ENCODE data around the gene AIG1. TPM values are rescaled to one million over a fixed set of nuclear protein-coding genes. Genes with fewer than 3 reads are reported as not detected.
"Not testable (repeated sequence)": the region's sequence is repeated elsewhere in the genome, so short reads cannot be mapped to it uniquely, and the experiment has no call there.

AIG1 gene
- total RNA-seq, 4 donors from 2014 or later: 18.1 to 47.3 (median 22.9) TPM

DNA sequence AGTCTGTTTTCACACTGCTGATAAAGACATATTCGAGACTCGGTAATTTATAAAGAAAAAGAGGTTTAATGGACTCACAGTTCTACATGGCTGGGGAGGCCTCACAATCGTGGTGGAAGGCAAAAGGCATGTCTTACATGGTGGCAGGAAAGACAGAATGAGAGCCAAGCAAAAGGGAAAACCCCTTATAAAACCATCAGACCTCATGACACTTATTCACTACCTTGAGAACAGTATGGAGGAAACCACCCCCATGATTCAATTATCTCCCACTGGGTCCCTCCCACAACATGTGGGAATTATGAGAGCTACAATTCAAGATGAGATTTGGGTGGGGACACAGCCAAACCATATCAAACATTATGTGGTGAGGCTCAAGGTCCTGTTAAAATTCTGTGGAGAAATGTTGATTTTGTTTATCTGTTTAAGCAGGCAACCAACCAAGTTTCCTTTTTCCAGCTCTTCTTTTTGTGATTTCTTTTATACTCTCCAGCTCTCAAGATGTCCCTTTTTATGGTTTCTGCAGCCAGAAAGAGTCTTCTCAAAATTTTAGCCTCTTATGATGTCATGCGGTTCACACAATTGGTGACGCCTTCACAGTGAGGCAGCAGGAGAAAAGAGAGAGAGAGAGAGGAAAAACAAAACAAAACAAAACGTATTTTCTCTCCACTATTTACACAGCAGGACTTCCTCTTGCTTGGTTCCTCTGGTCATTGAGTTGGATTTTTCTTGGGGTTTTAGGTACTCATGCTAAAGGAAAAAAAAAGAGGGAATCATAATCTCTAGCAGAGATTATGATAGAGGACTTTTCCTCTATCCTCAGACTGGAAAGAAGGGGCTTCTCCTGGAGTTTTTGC is 18.0 kb downstream of the AIG1 start:
- DNase-seq (ENCODE audit: low spot score) (no peak), ATAC-seq (ENCODE audit: low FRiP score) (no peak)
- TF ChIP-seq, protein P1, sequence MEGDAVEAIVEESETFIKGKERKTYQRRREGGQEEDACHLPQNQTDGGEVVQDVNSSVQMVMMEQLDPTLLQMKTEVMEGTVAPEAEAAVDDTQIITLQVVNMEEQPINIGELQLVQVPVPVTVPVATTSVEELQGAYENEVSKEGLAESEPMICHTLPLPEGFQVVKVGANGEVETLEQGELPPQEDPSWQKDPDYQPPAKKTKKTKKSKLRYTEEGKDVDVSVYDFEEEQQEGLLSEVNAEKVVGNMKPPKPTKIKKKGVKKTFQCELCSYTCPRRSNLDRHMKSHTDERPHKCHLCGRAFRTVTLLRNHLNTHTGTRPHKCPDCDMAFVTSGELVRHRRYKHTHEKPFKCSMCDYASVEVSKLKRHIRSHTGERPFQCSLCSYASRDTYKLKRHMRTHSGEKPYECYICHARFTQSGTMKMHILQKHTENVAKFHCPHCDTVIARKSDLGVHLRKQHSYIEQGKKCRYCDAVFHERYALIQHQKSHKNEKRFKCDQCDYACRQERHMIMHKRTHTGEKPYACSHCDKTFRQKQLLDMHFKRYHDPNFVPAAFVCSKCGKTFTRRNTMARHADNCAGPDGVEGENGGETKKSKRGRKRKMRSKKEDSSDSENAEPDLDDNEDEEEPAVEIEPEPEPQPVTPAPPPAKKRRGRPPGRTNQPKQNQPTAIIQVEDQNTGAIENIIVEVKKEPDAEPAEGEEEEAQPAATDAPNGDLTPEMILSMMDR (IDR thresholded peaks at IDR 0.05): no peak

DNA sequence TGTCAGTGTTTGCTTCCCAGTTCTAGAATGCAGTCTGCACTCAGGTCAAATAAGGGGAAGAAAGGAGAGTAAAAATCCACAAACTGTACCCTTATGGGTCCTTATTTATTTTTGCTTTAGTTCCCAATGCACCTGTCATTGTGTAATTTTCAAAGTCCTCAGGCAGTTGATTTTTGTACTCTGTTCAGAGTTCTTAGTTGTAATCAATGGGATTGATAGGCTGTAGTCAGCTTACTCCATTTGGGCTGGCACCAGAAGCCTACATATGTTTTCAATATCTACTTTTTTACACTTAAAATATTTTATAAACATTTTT is 18.6 kb downstream of the AIG1 start:
- no peak for ATAC-seq (ENCODE audit: low FRiP score)
- no peak for DNase-seq (ENCODE audit: low spot score)
- TF ChIP-seq, protein P1 (IDR thresholded peaks at IDR 0.05): no peak

DNA sequence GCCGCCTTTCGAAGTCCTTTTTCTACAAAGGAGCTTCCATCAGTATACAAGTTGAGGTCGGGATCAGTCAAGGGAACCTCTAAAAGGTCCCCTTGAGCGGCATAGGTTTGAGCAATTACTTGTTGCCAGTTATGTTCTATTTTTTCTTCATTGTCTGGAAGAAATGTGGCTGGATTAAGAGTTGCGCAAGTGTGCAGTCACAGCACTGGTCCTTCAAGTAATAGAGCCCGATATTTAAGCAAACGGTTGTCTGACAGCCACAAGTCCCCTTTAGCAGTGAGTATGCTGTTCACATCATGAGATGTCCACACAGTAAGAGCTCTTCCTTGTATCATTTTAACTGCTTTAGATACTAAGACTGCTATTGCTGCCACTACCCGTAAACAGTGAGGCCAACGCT is 21.6 kb downstream of the AIG1 start:
- ATAC-seq (ENCODE audit: low FRiP score); DNase-seq (ENCODE audit: low spot score): not testable (repeated sequence)

DNA sequence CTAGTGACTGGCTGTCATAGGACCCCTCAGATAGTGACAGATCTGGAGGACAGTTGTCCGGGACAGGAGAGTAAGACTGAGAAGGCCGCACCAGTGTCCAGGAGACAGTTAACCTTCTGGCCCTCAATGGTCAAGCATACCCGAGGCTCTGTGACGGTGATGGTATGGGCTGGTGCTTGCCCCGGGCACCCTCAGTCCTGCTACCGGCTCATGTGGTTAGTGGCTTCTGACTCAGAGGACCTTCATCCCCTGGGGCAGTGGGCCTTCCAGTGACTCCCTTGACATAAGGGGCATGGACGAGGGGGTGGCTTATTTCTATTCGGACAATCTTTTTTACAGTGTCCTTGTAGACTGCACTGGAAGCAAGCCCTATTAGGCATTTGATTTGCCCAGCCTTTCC is 23.3 kb downstream of the AIG1 start:
- ATAC-seq (ENCODE audit: low FRiP score); DNase-seq (ENCODE audit: low spot score): not testable (repeated sequence)

DNA sequence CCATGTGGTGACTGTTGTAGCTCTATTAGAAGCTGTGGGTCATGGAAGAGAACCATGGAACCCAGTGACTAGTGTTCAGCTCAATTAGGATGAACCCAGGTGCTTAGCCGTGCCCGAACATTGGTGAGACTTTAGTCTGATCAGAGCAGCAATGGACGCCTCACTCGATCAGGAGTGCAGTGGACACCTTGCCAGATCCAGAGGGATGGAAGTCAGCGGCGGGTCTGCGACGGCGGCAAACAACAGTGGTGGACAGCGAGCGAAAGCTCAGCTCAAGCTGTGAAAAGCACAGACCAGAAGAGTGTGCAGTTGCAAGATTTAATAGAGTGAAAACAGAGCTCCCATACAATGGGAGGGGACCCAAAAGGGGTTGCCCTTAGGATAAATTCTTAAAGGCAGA is 26.6 kb downstream of the AIG1 start:
- not testable (repeated sequence) for ATAC-seq (ENCODE audit: low FRiP score); DNase-seq (ENCODE audit: low spot score)

DNA sequence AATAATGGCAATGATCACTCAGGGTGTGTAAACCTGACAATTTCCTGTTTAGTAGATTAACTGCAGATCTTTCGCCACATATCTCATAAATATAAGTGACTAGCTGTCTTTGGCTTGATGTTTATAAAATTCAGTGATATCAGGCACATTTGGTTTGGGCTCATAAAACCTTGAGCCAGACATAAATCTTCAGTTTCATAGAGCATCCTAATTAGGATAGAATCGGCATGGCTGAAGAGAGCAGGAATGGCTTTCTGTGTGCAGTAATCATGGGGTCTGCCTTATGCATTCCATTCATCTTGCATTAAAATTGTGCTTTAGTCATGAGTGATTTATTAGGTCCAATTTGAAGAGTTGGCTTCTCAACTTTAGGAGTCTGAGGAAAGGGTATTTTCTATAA is 27.2 kb downstream of the AIG1 start:
- no peak for DNase-seq (ENCODE audit: low spot score)
- ATAC-seq (ENCODE audit: low FRiP score): no peak
- TF ChIP-seq, protein P1 (IDR thresholded peaks at IDR 0.05): no peak

DNA sequence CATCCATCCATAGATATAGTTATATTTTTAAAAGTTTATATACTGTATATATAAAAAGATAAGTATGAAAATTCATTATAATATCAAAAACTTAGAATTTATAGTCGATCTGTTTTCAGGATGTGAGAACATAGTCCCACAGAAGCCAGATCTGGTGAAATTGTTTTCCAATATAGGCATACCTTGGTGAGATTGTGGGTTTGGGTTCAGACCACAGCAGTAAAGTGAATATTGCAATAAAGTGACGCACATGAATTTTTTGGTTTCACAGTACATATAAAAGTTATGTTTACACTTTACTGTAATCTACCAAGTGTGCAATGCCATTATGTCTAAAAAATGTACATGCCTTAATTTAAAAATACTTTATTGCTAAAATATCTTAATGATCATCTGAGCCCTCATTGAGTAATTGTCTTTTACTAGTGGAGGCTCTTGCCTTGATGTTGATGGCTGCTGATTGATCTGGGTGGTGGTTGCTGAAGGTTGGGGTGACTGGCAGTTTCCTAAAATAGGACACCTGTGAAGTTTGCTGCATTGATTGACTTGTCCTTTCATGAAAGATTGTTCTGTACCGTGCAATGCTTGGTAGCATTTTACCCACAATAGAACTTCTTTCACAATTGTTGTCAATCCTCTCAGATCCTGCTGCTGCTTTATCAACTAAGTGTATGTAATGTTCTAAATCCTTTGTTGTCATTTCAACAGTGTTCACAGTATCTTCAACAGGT is 29.8 kb downstream of the AIG1 start:
- ATAC-seq (ENCODE audit: low FRiP score) (no peak), DNase-seq (ENCODE audit: low spot score) (no peak)
- TF ChIP-seq, protein P1 (IDR thresholded peaks at IDR 0.05): no peak

DNA sequence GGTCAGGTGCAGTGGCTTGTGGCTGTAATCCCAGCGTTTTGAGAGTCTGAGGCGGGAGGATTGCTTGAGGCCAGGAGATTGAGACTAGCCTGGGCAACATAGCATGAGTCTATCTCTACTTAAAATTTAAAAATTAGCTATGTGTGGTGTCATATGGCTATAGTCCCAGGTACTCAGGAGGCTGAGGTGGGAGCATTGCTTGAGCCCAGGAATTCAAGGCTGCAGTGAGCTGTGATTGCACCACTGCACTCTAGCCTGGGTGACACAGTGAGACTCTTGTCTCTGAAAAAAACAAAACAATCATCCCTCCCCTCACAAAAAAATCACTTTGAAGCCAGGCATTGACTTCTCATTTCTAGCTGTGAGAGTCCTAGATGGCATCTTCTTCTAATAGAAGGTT is 32.1 kb downstream of the AIG1 start:
- no peak for DNase-seq (ENCODE audit: low spot score)
- TF ChIP-seq, protein P1 (IDR thresholded peaks at IDR 0.05): no peak
- ATAC-seq (ENCODE audit: low FRiP score): no peak

Data from omental fat pad (tissue), 4 donors.